Measurements from ENCODE around the gene MB.
"Not testable (repeated sequence)": the region's sequence is repeated elsewhere in the genome, so short reads cannot be mapped to it uniquely, and the experiment has no call there.

The MB gene

GRCh38 chr22:35617137-35617755 is at the start of gene MB:
TSS of gene MB (minus strand) at chr22:35617329. CDS start at chr22:35617257, 72 bp downstream.
- no peak for DNase-seq

GRCh38 chr22:35666699-35667098 is 49.6 kb upstream of the MB start:
- not testable (repeated sequence) for DNase-seq

DNA sequence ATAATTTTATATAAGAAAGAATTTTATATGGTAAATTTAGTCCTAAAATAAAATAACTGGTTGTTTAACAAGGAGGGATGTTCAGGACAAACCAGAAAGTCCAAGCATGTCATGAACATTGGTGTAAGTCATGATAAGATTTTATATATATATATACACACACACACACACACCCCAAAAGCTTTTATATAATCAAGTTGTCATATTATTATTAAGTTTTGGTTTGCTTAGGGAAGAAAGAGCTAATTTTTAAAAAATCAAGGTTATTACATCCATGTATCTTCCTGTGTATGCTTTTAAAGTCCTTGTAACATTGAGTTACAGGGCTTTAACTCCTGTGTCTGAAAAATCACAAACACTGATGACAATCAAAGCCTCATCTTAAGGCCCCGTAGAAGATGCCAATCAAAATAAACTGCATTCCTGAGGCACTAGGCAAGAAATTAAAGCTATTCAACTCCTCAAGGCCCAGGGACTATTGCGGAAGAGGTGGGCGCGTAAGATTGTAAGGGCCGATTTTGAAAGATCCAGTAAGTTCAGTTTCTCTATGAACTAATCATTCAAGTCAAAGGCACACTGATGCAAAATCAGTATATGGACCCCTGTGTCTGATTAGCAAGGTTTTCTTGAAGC is 47.9 kb upstream of the MB start:
- no peak for DNase-seq

DNA sequence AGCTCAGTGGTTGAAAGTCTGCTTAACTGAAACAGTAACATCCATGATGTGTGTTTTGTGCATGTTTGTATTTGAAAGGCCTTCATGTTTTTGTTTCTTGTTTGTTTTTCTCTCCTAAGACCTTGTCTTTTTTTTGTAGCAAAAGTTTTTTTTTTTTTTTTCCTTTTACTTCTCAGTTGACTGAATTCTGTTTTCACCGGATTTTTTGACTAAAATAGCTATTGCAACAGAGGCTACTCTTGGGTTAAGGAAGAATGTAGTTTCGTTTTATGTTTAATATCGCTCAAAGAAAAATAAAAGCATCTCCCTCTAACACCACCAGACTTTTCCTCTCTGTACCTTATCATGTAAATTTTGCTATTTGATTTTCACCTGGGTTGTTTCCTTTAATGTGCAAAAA is 46.2 kb upstream of the MB start:
- DNase-seq: peak; percentile 65

DNA sequence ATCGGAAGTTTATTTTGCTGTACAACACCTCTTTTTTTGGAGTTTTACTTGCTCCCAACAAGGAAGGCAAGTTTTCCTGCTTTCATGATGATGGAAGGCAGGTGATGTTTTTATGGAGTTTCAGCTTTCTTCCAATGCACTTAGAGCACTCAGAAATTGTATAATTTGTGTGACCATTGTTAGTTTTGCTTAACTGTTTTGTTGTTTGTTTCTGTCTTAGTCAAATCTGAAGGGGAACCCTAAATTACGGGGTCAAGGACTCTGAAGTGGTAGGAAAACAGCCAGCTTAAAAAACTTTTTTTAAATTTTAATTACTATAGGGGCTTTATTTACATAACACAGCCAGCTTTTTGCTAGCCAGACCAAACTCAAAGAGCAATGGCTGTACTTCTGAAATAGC is 45.8 kb upstream of the MB start:
- DNase-seq: no peak

DNA sequence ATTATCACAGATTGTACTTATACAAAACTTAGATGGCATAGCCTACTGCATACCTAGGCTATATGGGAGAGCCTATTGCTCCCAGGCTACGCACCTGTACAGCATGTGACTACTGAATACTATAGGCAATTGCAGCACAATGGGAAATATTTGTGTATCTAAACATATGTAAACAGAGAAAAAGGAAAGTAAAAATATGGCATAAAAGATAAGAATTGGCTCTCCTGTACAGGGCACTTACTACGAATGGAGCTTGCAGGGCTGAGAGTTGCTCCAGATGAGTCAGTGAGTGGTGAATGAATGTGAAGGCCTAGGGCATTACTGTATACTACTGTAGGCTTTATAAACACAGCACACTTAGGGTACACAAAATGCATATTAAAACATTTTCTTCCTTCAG is 44.3 kb upstream of the MB start:
- DNase-seq: no peak

- DNase-seq: peak; percentile 32
Observed at GRCh38 chr22:35660291-35661127, 43.4 kb upstream of the MB start.

DNA sequence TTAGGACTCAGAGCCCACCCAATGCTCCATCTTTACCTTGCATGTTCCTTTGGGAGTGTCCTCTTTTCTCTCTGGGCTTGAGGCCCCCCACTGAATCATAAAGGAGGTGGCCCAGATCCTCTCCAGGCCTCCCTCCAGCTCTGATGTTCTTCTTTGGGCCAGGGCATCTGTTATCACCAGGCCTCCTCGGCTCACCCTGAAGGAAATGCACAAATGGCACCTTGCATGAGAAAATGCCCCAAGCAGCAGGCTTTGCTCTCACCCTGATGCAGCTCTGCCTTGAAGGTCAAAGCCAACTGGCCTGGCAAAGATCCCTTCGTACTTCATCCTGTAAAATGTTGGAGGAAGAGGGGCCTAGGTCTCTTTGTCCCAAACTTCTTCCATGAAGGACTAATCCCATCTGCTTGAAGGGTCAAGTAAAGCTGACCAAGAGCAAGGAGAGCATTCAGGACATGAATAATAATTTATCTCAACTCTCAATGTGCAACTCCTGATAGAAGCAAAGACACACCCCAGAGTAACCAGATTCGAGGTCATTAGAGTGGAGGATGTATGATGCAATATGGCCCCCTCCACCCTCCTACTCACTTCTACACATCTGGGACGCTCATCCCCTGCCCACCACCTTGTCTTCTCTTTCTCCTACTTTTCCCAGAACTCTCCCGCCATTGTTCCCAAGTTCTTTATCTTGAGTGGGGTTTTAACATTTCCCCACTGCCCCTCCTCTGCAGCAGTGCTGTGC is 40.6 kb upstream of the MB start:
- no peak for DNase-seq

- DNase-seq: no peak
Observed at GRCh38 chr22:35656284-35656752, 39.2 kb upstream of the MB start.

DNA sequence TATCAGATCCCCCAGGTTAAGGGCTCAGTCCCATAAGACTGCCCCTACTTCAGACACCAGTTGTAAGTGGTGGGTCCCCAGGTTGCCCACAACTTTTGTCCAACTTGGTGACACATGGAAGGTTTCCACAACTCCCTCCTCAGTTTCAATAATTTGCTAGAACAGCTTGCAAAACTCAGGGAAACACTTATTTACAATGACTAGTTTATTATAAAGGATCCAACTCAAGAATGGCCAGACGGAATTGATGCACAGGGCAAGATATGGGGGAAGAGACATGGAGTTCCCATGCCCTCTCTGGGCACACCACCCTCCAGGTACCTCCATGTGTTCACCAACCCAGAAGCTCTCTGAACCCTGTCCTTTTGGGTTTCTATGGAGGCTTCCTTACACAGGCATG is 36.7 kb upstream of the MB start:
- no peak for DNase-seq

- DNase-seq: no peak
Observed at GRCh38 chr22:35651085-35651484, 34.0 kb upstream of the MB start.

- no peak for DNase-seq
Observed at GRCh38 chr22:35649636-35650250, 32.6 kb upstream of the MB start.

GRCh38 chr22:35649026-35649553 is 32.0 kb upstream of the MB start:
- DNase-seq: no peak

GRCh38 chr22:35648066-35649025 is 31.2 kb upstream of the MB start, which contains the start of gene APOL6:
TSS of gene APOL6 (plus strand) at chr22:35648446. CDS start at chr22:35656426, 7,980 bp downstream.
- peak; percentile 97 for DNase-seq

GRCh38 chr22:35645646-35646045 is 28.5 kb upstream of the MB start:
- DNase-seq: no peak

- no peak for DNase-seq
Observed at GRCh38 chr22:35643991-35644390, 26.9 kb upstream of the MB start.

GRCh38 chr22:35642305-35642741 is 25.2 kb upstream of the MB start:
- no peak for DNase-seq

GRCh38 chr22:35641494-35642120 is 24.5 kb upstream of the MB start:
- no peak for DNase-seq

DNA sequence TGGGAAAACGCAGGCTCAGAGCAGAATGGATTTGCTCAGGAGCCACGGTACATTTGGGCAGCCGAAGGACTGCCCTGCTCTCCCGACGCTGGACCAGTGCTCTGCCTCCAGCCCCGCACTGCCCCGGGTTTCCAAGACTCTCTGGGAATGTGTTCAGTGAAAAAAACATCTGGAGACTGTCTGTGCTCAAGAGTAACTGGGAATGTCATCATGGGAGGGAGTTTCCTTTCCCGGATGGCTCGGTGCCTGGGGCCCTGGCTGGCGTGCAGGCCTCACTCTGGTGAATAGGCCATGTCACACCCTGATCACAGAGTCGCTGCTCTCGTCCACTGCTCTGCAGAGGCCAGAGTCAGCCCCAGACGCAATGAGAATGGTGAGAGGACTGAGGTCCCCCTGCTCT is 21.3 kb upstream of the MB start:
- DNase-seq: no peak

DNA sequence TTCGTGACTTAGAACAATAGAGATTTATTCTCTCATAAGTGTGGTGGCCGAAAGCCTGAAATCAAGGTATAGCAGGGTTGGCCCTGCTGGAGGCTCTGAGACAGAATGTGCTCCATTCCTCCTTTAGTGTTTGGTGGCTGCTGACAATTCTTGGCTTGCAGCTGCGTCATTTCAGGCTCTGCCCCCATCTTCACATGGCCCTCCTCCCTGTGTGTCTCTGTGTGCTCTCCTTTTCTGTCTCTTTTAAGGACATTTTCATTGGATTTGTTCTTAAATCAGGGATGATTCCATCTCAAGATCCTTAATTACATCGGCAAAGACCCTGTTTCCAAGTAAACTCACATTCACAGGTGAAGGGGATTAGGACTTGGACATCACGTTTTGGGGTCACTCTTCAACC is 20.9 kb upstream of the MB start:
- DNase-seq: no peak

DNA sequence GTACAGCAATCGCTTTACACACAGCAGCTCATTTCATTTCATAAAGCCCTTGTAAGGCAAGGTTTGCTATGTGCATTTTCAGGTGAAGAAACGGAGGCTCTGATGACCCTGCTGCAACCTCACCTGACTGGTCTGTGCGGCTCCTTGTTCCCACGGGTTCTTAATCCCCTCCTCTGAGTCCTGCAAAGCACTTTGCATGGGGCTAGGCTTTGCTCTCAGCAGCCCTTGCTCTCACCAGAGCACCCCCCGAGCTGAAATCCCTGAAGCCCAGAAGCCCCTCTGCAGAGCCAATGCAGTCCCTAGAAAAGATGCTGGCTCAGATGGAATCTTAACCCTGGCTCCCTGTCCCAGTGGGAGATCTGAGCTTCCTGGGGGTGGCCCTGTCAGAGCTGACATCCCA is 20.1 kb upstream of the MB start:
- no peak for DNase-seq

Data from suppressor macrophage treated with lipopolysaccharide for 4 hours (primary cell).